ENCODE results near the gene HDGFL3. TPM values are rescaled to one million over a fixed set of nuclear protein-coding genes. Genes with fewer than 3 reads are reported as not detected.

HDGFL3 gene
- 52.0 and 167 TPM in 2 replicates for total RNA-seq (ENCODE audit: low replicate concordance)

DNA sequence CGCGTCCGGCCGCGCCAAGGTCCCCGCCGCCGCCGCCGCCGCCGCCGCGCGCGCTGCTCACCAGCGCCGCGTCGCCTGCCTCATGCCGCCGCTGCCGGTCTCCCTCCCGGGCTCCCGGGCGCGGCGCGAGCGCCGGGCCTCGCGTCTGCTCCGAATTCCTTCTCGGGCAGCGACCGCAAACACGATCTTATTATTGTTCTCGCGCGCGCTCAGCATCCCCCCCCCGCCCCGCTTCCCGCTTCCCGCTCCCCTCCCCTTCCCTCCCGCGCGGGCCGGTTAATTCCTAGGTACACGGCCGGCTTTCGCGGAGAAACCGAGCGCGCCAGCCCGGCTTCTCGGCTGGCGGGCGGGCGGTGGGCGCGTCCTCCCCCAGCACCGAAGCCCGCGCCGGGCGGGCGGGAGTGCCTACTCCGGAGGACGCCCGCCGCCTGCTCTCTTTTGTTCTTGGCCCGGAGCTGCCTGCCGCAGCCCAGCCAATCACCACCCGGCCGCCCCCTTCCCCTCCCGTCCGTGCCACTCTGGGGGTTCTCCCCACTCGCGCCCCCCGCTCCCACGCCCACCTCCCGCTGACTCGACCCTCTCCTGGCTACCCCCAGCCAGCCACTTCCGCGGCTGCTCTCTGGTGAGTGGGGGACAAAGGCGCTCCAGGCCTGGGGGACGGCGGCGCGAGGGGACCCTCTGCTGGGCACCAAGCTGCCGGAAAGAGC, at the start of gene HDGFL3:
TSS of gene HDGFL3 (minus strand) at position 164 of the 707 bp plus-strand sequence. CDS start 409 bp downstream, outside the sequence.
- TF ChIP-seq, protein P1, sequence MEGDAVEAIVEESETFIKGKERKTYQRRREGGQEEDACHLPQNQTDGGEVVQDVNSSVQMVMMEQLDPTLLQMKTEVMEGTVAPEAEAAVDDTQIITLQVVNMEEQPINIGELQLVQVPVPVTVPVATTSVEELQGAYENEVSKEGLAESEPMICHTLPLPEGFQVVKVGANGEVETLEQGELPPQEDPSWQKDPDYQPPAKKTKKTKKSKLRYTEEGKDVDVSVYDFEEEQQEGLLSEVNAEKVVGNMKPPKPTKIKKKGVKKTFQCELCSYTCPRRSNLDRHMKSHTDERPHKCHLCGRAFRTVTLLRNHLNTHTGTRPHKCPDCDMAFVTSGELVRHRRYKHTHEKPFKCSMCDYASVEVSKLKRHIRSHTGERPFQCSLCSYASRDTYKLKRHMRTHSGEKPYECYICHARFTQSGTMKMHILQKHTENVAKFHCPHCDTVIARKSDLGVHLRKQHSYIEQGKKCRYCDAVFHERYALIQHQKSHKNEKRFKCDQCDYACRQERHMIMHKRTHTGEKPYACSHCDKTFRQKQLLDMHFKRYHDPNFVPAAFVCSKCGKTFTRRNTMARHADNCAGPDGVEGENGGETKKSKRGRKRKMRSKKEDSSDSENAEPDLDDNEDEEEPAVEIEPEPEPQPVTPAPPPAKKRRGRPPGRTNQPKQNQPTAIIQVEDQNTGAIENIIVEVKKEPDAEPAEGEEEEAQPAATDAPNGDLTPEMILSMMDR (IDR thresholded peaks at IDR 0.05; ENCODE audit: insufficient read depth, low read length) = no peak
- peak within 1 kb of the TSS; percentile 71 for H3K4me3 ChIP-seq (ENCODE audit: low read depth, low read length)
- DNase-seq (ENCODE audit: low read depth) = peak; percentile 42

DNA sequence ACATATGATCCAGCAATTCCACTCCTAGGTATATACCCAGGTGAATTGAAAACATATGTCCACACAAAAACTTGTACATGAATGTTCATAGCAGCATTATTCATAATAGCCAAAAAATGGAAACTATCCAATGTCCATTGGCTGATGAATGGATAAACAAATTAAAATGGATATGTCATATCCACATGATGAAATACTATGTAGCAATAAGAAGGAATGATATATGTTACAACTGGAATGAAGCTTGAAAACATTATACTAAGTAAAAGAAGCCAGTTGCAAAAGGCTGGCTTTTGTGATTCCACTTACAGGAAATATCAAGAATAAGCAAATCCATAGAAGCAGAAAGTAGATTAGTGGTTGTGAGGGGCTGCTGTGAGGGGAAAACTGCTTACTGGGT, 43.2 kb upstream of the HDGFL3 start:
- TF ChIP-seq, protein P1 (IDR thresholded peaks at IDR 0.05; ENCODE audit: insufficient read depth, low read length) = no peak
- peak; percentile 19 for DNase-seq (ENCODE audit: low read depth)
- H3K4me3 ChIP-seq (ENCODE audit: low read depth, low read length) = no peak overlapping the region

DNA sequence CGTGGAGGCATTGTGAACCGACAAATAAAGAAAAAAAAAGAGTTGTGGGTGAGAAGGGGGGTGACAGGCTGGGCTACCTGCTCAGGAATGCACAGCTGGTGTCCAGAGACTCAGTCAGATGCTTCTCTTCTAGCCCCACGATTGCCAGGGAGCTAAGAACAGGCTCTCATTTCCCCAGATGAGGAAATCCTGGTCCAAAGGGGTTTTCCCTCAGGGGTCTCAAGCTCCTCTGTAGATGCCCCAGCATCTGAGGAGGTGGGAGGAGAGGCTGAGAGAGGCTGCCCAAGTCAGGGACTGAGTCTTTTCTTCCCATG, 41.4 kb upstream of the HDGFL3 start:
- no peak for DNase-seq (ENCODE audit: low read depth)
- no peak overlapping the region for H3K4me3 ChIP-seq (ENCODE audit: low read depth, low read length)
- TF ChIP-seq, protein P1 (IDR thresholded peaks at IDR 0.05; ENCODE audit: insufficient read depth, low read length) = no peak

DNA sequence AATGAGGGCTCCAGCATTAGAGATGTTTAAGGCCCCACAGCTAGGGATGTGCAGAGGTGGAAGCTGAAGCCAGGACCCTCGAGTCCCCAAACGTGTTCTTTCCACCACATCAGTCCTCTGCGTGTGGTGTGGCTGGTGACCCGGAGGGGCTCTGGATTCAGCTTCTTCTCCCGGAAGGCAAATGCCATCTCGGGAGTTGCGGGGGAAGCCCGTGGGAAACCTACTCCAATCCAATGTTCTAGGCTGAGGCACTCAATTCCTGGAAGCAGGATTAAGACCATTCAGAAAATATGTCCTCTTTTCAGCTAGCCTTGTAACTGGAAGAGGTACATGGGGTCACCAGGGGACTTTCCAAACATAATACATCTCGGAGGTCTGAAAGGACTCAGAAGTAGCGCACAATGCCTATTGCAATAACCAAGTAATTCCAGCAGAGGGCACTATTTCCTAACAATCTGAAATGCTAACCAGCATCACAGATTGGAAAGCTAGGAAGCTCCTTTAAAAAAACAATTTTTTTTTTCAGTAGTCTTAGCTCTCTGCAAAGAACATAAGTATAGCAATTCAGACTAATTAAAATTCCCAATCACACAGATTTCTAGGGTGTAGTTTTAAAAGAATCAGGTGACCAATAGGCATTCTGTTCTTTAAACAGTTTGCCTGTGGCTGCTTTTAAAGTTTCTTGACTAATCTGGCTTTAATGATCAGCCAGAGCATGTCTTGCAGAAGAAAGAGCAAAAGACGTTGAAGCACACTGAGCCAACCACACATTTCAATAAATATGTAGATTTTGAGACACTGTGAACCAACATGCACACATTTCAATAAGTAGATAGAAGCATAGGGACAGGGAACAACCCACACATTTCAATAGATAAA, 40.8 kb upstream of the HDGFL3 start:
- H3K4me3 ChIP-seq (ENCODE audit: low read depth, low read length) = no peak overlapping the region
- TF ChIP-seq, protein P1 (IDR thresholded peaks at IDR 0.05; ENCODE audit: insufficient read depth, low read length) = peak; percentile 83
- DNase-seq (ENCODE audit: low read depth) = peak; percentile 80

DNA sequence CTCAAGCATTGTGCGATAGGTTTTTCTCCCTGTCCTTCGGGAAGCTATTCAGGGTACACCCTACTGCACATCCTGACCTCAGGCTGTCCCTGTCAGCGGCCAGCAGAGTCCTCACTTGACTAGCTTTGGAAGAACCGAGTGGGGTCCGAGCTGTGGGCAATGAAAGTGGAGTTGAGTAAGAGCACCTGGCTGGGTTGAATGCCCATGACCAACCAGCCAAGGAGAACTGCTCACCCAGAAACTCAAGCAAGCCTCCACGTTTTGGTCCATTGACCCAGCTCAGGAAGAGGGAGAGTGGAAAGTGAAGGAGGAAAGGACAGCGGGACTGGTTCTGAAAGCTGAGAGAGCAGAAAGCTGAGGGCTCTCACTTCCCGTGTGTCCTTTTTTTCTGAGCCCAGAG, 36.0 kb upstream of the HDGFL3 start:
- no peak overlapping the region for H3K4me3 ChIP-seq (ENCODE audit: low read depth, low read length)
- DNase-seq (ENCODE audit: low read depth) = no peak
- TF ChIP-seq, protein P1 (IDR thresholded peaks at IDR 0.05; ENCODE audit: insufficient read depth, low read length) = no peak

DNA sequence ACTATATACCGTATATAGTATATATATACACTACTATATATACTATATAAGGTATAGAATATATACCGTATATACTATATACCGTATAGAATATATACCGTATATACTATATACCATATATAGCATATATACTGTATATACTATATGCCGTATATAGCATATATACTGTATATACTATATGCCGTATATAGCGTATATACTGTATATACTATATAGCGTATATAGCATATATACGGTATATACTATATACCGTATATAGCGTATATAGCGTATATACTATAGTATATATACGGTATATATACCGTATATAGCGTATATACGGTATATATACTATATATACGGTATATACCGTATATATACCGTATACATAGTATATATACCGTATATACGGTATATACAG, 22.6 kb upstream of the HDGFL3 start:
- no peak for DNase-seq (ENCODE audit: low read depth)
- no peak overlapping the region for H3K4me3 ChIP-seq (ENCODE audit: low read depth, low read length)
- TF ChIP-seq, protein P1 (IDR thresholded peaks at IDR 0.05; ENCODE audit: insufficient read depth, low read length) = no peak
